ENCODE measurements around the gene XAGE3.
"Not testable (repeated sequence)": the region's sequence is repeated elsewhere in the genome, so short reads cannot be mapped to it uniquely, and the experiment has no call there.

DNA sequence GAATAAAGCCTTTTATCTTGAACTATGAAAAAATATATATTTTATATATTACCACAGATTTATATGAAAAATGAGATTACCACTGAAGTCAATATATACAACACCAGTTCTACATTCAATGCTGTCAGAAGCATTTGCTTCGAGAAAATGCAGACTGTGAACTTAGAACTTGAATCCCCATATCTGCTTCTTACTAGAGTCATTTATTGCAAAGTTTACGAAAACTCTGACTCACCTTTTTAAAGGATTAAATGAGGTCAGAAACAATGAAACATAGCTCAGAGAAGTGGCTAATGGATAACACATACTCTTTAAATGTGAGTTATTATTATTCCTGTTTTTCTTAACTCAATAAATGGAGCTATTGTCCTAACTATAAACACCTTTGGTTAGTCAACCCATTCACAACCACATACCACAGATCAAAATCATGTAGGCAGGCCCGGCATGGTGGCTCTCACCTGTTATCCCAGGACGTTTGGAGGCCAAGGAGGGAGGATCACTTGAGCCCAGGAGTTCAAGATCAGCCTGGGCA is 10.8 kb downstream of the XAGE3 start:
- TF ChIP-seq NRF1 (IDR thresholded peaks at IDR 0.05; ENCODE audit: low read depth, low read length); RCOR1 (IDR thresholded peaks at IDR 0.05; ENCODE audit: low read length); RXRA (IDR thresholded peaks at IDR 0.05; ENCODE audit: borderline replicate concordance, low read depth); CHD2 (IDR thresholded peaks at IDR 0.05; ENCODE audit: low read length, partially characterized antibody); ZBTB33 (IDR thresholded peaks at IDR 0.05; ENCODE audit: borderline replicate concordance, low read depth); ELF1 (IDR thresholded peaks at IDR 0.05): not testable (repeated sequence)
- TF ChIP-seq, protein P1, sequence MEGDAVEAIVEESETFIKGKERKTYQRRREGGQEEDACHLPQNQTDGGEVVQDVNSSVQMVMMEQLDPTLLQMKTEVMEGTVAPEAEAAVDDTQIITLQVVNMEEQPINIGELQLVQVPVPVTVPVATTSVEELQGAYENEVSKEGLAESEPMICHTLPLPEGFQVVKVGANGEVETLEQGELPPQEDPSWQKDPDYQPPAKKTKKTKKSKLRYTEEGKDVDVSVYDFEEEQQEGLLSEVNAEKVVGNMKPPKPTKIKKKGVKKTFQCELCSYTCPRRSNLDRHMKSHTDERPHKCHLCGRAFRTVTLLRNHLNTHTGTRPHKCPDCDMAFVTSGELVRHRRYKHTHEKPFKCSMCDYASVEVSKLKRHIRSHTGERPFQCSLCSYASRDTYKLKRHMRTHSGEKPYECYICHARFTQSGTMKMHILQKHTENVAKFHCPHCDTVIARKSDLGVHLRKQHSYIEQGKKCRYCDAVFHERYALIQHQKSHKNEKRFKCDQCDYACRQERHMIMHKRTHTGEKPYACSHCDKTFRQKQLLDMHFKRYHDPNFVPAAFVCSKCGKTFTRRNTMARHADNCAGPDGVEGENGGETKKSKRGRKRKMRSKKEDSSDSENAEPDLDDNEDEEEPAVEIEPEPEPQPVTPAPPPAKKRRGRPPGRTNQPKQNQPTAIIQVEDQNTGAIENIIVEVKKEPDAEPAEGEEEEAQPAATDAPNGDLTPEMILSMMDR (IDR thresholded peaks at IDR 0.05): not testable (repeated sequence)
- TF ChIP-seq, protein P2, sequence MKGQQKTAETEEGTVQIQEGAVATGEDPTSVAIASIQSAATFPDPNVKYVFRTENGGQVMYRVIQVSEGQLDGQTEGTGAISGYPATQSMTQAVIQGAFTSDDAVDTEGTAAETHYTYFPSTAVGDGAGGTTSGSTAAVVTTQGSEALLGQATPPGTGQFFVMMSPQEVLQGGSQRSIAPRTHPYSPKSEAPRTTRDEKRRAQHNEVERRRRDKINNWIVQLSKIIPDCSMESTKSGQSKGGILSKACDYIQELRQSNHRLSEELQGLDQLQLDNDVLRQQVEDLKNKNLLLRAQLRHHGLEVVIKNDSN (IDR thresholded peaks at IDR 0.05; ENCODE audit: borderline replicate concordance, low read depth): not testable (repeated sequence)
- TF ChIP-seq, protein P3, sequence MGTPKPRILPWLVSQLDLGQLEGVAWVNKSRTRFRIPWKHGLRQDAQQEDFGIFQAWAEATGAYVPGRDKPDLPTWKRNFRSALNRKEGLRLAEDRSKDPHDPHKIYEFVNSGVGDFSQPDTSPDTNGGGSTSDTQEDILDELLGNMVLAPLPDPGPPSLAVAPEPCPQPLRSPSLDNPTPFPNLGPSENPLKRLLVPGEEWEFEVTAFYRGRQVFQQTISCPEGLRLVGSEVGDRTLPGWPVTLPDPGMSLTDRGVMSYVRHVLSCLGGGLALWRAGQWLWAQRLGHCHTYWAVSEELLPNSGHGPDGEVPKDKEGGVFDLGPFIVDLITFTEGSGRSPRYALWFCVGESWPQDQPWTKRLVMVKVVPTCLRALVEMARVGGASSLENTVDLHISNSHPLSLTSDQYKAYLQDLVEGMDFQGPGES (IDR thresholded peaks at IDR 0.05; ENCODE audit: low read depth, low read length): not testable (repeated sequence)
